GM03348 (cell line): ENCODE measurements around the gene PLPPR2.
"Not testable (repeated sequence)": the region's sequence is repeated elsewhere in the genome, so short reads cannot be mapped to it uniquely, and the experiment has no call there.

ENCODE experiments used
- DNase-seq: peaks from one replicate; pipeline ENCODE4 v3.0.0; 2012; ENCODE audit warnings: low spot score

The PLPPR2 gene

DNA sequence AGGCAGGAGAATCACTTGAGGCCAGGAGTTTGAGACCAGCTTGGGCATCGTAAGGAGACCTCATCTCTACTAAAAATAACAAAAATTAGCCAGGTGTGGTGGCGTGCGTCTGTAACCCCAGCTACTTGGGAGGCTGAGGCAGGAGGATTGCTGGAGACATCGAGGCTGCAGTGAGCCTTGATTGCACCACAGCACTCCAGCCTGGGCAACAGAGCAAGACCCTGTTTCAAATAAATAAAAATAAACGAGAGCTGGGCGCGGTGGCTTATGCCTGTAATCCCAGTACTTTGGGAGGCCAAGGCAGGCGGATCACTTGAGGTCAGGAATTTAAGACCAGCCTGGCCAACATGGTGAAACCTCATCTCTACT is 15.1 kb upstream of the PLPPR2 start:
- DNase-seq: not testable (repeated sequence)

DNA sequence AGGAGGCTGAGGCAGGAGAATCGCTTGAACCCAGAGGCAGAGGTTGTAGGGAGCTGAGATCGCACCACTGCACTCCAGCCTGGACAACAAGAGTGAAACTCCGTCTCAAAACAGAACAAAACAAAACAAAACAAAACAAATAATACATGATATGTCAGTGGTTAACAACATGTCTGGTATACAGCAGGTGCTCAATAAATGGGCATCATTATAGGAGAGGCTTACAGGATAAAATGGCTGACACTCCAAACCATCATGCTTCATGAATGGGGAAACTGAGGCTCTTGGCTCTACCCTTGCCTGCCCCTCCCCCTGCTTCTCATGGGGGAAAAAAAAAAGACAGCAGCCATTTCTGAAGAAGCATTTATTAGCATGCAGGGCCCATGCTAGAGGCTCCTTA is 12.8 kb upstream of the PLPPR2 start:
- DNase-seq: no peak

DNA sequence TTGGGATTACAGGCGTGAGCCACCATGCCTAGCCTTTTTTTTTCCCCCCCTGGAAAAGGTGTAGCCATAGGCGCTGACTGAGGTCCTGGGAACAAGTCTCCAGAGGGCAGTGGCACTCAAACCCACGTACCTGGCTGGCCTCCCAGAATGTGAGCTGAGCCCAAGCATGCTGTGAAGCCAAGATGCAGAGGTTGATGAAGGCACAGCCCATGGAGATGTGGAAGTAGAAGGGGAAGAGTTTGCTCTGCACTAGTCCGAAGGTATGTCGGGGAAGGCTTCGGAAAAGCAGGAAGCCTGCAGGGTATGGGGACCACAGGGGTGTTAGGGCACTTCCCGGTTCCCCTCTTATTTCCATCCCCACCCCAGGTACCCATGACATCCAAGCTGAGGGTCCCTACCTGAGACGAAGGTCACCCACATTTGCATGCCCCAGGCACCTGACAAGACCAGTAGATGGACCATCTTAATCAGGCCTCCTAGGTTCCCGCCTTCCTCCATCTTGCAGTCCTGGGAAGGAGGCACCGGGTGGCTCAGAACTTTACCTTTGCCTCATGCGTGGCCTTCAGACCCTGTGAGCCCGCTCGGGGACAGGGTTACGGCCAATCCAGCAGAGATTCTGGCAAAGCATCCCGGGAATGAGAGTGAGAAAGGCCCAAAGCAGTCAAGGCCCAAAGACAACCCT is 10.0 kb upstream of the PLPPR2 start:
- no peak for DNase-seq

DNA sequence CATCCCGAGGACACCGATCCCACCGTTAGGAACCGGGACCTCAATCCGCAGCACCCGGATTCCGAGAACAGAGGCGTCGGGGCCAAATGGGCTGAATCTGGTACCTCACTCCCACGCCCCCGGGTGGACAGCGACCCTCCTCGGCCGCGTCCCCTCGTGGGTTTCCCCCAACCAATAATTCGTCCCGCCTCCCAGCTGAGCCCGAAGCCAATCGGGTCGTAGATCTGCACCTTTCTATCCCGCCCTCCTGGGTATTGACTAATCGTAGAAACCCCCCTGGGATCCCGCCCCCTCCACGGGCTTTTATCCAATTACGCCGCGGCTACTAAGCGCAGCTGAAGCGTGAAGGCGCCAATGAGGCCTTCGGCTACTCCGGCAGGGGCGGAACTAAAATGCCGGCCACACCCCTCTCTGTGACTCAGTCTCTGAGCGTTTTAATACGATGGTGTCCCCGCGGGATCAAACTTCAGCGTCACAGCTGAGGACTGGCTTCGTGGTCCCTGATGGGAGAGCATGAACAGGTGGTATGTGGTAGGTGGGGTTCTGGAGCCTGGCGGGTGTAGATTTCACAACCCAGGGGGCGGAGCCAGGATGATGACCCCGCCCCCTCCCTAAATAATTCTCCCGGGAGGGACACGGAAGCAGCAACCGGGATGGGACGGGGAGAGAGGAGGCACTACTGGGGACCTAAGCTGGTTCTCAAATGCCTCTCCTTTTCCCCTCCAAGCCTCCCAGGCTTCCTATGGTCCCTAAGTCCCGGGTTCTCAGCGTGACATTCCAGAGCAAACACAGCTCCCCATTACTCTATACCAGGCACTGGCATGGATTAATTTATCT is 8.9 kb upstream of the PLPPR2 start, which contains the start of the genes CCDC159 and TMEM205:
CCDC159 (plus strand) TSS at position 416 of the 837 bp plus-strand sequence; CDS start at position 504, 88 bp downstream.
TMEM205 (minus strand) TSS at position 165 of the 837 bp plus-strand sequence. CDS start 649 bp downstream, outside the sequence.
- DNase-seq: peak; percentile 96

DNA sequence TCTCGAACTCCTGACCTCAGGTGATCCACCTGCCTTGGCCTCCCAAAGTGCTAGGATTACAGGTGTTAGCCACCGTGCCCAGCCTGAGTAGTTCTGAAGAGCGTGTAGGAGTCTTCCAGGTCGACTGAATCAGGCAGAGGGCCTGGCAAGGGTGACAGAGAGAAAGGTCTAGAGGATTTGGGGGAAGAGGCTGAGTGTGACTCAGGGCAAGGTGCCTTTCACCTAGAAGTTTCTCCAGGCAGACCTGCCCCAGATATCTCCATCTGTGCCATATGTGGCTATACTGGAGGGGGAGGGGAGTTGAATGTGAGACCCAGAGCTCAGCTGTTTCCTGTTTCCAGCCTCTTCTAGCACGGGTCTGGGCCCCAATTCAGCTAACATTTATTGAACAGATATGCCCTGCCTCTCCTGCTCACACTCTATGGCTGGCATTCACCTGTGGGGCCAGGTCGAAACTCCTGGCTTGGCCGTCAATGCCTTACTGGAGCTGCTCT is 7.6 kb upstream of the PLPPR2 start:
- no peak for DNase-seq

DNA sequence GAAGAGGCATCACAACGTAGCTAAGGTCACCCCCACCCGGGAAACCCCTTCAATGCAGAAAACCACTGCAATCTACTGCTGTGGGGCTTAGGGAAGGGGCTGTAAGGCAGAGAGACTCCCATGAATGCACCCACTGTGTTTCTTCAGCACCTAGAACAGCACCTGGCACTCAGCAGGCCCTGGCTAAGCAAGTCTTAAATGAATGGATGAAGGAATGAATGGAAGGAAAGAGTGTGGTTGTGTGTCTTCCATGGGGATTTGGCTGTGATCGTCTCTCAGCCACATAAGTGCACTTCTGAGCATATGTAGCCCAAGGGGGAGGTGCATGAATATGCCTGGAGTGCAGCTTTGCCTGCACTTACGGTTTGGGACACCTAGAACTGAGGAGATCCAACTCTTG is 6.1 kb upstream of the PLPPR2 start:
- no peak for DNase-seq

DNA sequence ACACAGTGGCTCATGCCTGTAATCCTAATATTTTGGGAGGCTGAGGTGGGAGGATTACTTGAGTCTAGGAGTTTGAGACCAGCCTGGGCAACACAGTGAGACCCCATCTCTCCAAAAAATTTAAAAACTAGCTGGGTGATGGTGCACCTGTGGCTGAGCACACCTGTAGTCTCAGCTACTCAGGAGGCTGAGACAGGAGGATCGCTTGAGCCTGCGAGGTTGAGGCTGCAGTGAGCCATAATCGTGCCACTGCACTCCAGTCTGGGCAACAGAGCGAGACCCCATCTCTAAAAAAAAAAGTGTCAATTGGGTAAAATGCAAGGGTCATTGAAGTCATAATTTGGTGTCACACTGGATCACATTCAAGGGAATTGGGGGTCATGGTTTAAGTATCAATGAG is 1.1 kb upstream of the PLPPR2 start:
- not testable (repeated sequence) for DNase-seq

DNA sequence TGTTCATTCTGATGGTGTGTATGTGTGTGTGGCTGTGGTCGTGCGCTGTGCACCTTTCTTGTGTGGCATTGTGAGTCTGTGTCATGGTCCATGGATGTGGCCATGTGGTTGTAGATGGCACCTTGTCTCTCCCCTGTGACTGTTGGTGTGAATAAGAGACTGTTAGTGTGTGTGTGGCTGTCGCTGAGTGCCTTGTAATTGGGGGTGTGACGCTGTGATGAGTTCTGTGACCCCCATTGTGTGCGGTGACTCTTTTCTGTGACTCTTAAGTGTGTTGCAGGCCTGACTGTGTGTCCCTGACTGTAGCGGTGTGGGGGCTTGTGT is 804 bp downstream of the PLPPR2 start:
- DNase-seq: no peak

DNA sequence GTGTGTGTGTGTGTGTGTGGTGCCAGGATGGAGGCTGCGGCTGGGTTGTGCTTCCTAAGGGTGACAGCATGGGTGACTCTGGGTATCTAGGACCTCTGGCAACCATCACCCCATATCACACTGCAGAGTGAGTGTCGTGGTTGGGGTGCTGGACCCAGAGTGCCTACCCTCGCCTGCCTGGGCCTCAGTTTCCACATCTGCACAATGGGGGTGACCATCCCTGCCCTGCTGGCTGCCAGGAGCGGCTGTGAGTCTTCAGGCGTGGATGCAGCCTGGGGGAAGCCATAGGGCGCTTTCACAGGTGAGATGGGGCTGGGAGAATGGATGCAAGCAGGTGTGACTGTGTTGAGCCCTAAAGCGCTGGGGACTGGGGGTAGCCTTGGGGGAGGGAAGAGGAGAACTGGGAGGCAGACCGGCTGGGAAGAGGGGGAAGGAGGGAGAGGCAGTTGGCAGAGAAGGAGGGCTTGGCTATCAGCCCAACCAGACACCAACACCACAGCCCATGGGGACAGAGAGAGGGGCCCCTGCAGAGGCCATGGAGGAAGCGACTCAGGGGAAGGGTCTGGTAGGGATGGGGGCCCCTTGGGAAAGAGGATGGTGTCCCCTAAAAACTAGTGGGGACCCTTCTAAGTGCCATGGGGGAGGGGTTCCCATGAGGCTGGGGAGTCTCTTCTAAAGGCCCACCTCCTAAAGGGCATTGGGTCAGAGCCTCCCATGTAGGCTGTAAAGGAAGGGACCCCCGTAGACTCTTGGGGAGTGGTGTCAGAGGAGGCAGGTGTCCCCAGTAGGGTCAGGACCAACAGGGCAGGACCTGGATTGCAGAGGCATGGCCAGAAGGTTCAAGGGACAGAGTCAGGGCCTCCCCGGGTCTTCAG is 1.7 kb downstream of the PLPPR2 start:
- DNase-seq: no peak

DNA sequence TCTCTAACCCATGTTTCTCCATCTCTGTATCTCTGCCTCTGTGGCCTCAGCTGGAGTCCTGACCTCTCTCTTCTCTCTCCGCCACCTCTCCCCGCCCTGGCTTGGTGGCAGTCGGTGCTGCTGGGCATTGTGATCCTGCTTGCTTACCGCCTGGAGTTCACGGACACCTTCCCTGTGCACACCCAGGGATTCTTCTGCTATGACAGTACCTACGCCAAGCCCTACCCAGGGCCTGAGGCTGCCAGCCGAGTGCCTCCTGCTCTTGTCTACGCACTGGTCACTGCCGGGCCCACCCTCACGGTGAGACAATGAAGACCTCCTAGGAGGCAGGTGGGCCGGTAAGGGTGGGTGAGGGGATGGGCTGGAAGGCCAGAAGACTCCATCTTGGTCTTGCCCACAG is 4.2 kb downstream of the PLPPR2 start:
- no peak for DNase-seq

DNA sequence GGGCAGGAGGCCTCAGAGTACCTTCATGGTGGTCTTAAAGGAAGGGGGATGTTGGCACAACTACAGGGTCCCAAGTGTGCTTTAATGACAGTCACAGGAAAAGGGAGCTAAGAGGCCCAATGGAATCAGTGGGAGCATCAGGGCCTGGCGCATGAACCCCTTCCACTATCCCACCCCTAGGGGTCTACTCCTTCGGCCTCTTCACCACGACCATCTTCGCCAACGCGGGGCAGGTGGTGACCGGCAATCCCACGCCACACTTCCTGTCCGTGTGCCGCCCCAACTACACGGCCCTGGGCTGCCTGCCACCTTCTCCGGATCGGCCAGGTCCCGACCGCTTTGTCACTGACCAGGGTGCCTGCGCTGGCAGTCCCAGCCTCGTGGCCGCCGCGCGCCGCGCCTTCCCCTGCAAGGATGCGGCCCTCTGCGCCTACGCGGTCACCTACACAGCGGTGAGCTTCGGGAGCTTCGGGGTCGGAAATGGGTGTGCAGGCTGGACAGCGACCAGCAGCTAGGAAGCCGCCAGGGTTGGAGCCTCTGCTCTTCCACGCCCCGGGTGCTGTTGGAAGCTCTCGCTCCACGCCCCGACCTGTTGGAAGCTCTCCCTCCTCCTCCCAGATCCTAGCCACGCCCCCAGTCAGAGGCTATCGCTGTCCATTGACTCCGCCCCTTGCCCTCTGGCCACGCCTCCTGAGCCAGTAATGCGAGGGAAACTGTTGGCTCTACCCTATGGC is 6.0 kb downstream of the PLPPR2 start:
- DNase-seq: no peak

DNA sequence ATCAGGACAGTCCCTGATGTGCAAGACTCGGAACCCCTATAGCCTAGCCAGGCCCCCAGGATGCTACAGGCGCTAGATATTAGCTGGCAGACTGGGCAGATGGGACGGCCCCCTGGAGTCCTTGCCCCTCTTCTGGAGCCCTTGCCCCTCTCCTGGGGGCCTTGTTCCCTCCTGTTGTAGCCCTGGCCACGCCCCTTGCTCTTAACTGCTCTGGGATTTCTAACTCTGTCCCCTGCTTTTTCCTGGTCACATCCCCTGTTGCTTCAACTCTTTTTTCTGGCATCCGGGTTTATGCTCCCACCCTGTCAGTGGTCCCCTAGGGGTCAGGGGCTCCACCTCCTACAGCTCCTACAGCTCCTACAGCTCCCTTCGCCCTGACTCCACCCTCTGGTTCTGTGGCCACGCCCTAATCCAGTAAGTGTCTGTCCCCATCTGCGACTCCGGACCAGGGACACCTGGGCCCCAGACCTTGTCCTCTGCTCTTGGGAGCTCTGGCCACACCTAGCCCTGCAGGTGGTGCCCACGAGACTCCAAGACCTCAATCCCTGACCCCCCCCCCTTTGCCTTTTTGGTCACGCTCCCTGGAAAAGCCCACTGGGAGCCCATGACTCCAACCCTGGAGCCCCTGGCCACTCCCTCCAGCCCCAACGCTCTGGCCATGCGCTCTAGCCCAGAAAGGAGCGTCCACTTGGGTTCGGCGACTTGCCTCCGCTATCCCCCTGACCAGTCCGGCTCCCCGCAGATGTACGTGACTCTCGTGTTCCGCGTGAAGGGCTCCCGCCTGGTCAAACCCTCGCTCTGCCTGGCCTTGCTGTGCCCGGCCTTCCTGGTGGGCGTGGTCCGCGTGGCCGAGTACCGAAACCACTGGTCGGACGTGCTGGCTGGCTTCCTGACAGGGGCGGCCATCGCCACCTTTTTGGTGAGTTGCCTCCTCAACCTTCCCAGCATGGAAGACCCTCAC is 6.8 kb downstream of the PLPPR2 start:
- no peak for DNase-seq

DNA sequence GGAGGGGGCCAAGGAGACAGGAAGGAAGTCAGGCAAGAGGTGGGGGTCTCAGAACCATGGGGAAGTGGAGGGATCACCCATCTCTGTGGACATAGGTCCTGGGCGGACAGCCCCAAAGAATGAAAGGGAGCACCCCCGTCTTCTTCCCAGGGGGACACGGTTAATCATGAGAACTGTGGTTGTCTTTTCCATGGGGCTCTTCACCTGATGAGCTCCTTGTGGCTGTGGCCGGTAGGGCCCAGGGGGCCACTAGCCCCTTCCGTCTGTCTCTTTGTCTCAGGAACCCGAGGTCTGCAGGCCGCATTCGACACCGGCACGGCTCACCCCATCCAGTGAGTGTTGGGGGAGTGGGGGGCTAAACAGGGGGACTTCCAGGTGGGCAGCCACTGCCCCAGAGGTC is 8.6 kb downstream of the PLPPR2 start:
- DNase-seq: no peak

DNA sequence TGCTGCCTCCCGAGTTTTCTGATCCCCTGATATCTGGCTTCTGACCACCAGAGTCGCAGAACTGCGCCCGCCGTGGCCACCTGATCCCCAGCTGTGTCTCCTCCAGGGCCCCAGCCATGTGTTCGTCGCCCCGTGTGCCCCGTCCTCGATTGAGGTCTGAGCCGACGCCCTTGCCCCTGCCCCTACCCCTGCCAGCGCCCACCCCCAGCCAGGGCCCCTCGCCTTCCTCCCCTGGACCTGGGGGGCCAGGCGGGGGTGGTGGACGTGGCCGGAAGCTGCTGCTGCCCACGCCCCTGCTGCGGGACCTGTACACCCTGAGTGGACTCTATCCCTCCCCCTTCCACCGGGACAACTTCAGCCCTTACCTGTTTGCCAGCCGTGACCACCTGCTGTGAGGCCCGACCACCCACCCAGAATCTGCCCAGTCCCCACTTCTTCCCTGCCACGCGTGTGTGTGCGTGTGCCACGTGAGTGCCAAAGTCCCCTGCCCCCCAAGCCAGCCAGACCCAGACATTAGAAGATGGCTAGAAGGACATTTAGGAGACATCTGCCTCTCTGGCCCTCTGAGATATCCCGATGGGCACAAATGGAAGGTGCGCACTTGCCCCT is 9.2 kb downstream of the PLPPR2 start:
- no peak for DNase-seq

DNA sequence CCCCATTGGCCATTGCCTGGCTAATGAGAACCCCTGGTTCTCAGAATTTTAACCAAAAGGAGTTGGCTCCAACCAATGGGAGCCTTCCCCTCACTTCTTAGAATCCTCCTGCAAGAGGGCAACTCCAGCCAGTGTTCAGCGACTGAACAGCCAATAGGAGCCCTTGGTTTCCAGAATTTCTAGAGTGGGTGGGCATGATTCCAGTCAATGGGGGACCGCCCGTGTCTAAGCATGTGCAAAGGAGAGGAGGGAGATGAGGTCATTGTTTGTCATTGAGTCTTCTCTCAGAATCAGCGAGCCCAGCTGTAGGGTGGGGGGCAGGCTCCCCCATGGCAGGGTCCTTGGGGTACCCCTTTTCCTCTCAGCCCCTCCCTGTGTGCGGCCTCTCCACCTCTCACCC is 9.7 kb downstream of the PLPPR2 start:
- DNase-seq: no peak

DNA sequence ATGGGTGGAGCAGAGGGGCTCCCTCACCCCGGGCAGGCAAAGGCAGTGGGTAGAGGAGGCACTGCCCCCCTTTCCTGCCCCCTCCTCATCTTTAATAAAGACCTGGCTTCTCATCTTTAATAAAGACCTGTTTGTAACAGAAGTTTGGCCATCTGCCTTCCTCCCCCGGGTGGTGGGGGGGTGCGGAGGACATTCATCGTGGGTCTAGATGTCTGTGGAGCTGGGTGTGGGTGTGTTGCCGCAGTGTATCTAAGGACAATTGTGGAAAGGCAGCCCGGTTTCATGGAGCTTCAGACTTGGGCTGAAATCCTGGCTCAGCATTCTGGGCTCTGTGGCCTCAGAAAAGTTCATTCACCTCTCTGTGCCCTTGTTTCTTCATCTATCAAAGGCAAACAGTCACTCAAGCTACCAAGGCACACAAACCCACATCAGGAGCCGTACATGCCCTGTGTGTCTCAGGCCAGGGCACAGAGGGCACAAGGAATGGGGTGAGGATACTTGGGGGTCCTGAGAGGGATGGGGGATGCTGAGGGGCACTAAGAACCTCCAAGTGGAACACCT is 10.4 kb downstream of the PLPPR2 start:
- DNase-seq: no peak

DNA sequence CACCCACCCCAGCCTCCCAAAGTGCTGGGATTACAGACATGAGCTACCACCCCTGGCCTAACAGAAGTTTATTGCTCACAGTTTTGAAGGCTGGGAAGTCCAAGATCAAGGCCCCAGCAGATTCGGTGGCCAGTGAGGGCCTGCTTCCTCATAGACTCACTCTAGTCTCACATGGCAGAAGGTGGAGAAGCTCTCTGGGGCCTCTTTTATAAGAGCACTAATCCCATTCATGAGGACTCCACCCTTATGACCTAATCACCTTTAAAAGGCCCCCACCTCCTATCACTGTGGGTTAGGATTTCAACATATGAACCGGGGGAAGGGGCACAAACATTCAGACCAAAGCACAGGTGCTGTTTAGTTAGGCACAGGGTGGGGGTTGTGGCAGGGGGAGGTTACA is 12.3 kb downstream of the PLPPR2 start:
- DNase-seq: no peak

DNA sequence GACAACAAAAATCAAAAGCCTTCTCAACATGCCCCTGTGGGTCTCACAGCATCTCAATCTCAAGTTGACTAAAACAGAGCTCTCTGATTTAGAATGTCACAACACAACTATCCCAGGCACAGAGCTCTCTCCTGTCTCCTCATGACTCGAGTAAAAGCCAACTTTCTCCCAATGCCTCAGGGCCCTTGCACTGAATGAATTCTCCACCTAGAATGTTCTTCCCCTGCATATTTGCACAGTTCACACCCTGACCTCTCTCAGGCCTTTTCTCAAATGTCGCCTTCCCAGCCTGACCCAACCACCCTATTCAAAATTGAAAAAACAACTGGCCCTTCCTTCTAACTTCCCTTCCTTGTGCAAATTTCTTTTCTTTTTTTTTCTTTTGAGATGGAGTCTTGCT is 15.5 kb downstream of the PLPPR2 start:
- no peak for DNase-seq

DNA sequence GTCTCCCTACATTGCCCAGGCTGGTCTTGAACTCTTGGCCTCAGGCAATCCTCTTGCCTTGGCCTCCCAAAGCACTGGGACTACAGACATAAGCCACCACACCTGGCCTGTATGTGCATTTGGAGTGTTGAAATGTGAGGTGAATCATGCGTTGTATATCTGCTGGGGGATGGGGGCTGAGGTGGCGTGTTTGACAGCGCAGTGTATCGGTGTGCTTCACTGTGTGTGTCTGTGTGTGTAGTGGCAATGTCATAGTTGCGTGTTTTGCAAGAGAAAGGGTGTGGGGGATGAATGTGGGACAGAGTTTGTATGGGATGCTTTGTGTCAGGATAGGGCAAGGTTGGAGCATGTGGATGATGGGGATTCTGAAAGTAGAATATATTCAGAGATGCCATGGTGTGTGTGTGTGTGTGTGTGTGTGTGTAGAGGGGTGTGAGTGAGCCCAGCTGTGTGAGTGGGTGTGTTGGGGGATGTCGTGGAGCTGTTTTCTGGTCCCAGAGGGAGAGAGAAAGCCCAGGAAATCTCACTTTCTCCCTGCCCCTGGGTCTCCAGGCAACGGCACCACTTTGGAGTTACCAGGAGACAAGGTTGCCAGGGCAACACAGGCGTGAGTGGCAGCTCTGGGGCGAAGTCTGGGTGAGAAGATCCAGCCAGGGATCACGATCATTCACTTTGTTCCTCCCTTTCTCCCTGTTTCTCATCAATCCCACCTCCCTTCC is 18.1 kb downstream of the PLPPR2 start:
- DNase-seq: no peak
